ENCODE results near the gene EBF3.

EBF3 gene, protein sequence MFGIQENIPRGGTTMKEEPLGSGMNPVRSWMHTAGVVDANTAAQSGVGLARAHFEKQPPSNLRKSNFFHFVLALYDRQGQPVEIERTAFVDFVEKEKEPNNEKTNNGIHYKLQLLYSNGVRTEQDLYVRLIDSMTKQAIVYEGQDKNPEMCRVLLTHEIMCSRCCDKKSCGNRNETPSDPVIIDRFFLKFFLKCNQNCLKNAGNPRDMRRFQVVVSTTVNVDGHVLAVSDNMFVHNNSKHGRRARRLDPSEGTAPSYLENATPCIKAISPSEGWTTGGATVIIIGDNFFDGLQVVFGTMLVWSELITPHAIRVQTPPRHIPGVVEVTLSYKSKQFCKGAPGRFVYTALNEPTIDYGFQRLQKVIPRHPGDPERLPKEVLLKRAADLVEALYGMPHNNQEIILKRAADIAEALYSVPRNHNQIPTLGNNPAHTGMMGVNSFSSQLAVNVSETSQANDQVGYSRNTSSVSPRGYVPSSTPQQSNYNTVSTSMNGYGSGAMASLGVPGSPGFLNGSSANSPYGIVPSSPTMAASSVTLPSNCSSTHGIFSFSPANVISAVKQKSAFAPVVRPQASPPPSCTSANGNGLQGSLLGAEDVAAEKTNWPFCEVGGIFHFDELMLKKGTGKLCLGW

GRCh38 chr10:129963641-129964501, at the start of gene EBF3:
EBF3 (minus strand) TSS chr10:129964274; CDS start chr10:129963768, 506 bp downstream.
- peak; percentile 65 for DNase-seq (ENCODE audit: low spot score)

DNA sequence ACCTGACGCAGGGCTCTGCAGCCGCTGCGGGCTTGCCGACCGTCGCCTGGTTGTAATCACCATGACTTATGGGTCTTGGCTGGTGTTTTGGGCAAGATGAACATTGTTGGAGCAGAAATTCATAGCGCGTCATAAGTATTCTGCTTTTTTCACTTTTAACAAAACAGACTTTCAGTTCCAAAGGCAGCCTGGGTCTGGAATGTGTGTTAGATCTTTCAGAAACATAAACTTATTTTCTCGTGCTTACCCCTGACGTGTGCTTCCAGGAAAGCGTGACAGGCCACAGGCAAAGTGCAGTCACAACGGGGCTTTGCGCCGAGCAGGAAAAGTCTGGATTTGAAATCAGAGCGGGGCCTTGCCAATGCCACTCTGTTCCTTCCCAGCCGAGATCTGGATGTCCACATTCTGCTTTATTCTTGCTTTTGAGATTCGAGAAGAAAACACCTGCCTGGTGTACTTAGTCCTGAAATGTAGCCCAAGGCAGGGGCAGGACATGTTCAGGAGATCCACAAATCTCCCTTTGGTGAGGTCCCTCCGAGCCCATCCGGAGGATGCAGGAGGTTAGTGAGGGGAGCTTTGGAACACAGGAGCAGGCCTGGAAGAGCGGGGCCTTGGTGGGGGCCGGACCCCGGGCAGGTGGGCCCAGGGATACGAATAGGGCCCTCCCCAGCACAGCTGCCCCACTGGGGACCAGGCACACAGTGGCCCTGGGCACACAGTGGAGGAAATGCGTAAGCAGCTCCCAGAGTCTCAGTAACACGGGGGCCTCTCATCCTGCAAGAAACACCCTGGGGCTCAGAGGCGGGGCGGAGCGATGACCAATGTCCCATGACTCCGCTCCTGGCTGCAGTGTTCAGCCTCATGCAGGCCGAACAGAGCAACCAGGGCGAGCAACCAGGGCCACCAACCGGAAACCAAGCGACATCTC, 49.5 kb upstream of the EBF3 start:
- no peak for DNase-seq (ENCODE audit: low spot score)

DNA sequence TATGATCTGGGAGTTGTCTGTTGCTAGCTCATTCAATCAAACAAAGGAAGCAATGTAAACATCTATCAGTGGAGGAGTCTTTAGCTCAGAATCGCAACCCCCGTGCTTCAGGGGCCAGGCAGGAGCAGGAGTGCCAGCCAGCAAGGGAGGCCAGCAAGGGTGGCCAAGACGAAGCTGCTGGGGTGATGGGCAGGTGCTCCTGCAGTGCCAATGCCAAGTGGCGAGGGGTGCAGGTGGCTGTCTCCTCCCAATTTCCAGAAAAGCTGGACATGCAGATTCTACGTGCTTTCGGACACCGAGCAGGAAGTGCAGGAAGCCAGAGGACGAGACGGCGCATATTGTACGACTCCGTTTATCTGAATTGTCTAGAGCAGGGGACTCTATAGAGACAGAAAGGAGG, 48.1 kb upstream of the EBF3 start:
- no peak for DNase-seq (ENCODE audit: low spot score)

DNA sequence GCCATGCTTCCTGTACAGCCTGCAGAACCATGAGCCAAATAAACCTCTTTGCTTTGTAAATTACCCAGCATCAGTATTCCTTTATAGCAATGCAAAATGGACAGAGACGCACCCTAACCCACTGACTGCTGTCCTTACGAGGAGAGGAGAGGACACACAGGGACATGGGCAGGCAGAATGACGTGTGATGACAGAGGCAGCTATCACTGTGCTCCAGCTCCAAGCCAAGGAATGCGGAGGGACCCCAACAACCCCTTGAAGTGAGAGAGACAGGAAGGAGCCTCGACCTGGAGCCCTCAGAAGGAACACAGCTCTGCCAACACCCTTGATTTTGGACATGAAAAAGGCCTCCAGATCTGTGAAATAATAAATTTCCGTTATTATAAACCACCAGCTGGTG, 46.6 kb upstream of the EBF3 start:
- no peak for DNase-seq (ENCODE audit: low spot score)

GRCh38 chr10:130009228-130009627, 45.2 kb upstream of the EBF3 start:
- DNase-seq (ENCODE audit: low spot score): no peak

DNA sequence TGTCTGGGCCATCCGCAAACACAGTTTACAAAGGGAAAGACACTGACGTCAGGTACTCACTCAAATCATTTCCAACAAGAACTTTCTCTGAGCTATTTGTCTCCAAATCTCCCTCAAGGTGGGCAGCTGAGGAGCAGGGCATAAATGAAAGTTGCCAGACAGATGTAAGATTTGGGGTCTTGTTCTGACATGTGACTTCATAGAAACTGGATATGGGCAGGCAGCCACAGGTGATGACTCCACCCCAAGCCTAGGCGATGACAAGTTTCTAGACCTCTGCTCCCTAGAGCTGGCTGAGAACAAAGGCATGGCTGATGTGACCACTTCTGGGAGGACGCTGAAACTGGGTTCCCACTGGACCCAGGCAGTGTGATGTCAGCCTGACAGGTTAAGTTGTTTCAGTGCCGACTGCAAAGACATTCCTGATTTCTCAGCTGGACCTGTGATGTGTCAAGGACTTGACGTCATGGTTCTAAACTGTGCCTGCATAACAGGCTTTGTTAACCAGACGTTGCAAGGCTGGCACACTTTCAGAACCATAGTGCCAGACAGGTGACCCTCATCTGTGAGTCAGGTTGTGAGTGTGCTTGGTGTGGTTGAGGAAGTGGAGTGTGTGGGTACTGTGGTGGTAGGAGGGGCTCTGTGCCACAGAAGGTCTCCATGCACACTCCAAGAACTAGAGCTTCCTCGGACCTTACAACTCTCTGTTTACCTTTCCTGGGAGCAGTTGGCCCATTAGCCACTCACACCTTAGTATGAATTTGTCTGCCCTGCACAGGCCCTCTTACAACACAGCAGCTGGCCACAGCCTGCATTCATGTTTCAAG, 39.9 kb upstream of the EBF3 start:
- no peak for DNase-seq (ENCODE audit: low spot score)

DNA sequence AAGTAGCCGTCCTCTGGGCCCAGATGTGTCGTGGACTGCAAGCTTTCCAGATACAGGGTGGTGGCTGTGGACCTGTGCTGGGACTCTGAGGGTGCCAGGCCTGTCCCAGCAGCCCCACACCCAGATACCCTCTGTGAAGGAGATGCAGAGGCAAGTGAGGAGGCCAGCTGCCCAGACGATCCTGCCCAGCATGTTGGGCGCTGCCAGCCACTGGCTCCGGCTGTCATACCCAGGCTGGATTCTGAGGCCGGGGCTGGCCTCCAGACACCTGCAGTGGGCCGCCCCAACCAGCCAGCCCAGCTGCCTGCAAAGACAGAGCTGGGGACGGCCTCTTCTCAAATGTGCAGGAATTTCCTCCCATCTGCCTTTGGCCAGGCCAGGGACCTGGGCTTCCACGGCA, 39.1 kb upstream of the EBF3 start:
- no peak for DNase-seq (ENCODE audit: low spot score)

- no peak for DNase-seq (ENCODE audit: low spot score)
Observed at GRCh38 chr10:130002606-130003005, 38.5 kb upstream of the EBF3 start.

- no peak for DNase-seq (ENCODE audit: low spot score)
Observed at GRCh38 chr10:130000918-130001317, 36.8 kb upstream of the EBF3 start.

DNA sequence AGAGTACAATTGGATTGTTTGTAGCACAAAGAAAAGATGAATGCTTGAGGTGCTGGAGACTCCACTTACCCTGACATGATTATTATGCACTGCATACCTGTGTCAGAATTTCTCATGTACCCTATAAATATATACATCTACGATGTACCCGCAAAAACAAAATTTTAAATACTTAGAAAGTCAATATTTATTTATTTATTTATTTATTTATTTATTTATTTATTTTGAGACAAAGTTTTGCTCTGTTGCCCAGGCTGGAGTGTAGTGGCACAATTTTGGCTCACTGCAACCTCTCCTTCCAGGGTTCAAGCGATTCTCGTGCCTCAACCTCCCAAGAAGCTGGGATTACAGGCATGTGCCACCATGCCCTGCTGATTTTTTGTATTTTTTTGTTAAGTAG, 35.1 kb upstream of the EBF3 start:
- DNase-seq (ENCODE audit: low spot score): no peak

DNA sequence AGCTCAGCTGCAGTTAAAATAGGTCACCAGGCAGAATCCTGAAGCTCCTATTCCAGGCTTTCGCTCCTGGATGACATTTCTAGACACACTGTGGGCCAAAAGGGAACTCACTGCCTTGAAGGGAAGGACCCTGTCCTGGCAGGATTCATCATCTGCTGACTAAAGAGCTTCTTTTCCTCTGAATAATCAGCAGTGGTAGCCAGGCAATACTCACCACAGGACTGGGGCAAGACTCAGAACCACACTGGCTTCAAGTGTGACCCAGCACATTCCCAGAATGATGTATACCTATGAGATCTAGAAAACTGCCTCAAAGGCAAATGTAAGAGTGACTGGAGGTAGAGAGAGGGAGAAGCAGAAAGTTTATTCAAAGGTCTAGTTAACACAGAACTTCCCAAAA, 29.5 kb upstream of the EBF3 start:
- DNase-seq (ENCODE audit: low spot score): no peak

DNA sequence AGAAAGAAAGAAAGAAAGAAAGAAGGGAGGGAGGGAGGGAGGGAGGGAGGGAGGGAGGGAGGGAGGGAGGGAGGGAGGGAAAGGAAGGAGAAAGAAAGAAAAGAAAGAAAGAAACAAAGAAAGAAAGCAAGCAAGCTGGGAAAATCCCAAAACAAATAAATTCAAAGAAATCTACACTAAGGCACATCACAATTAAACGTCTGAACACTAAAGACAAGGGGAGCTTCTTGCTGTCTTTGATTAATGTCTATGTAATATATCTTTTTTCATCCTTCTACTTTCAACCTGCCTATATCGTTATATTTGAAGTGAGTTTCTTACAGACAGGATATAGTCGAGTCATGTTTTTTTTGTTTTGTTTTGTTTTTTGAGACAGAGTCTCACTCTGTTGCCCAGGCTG, 28.3 kb upstream of the EBF3 start:
- DNase-seq (ENCODE audit: low spot score): no peak

GRCh38 chr10:129982825-129983224, 18.8 kb upstream of the EBF3 start:
- DNase-seq (ENCODE audit: low spot score): no peak

GRCh38 chr10:129978980-129979379, 14.9 kb upstream of the EBF3 start:
- DNase-seq (ENCODE audit: low spot score): no peak

DNA sequence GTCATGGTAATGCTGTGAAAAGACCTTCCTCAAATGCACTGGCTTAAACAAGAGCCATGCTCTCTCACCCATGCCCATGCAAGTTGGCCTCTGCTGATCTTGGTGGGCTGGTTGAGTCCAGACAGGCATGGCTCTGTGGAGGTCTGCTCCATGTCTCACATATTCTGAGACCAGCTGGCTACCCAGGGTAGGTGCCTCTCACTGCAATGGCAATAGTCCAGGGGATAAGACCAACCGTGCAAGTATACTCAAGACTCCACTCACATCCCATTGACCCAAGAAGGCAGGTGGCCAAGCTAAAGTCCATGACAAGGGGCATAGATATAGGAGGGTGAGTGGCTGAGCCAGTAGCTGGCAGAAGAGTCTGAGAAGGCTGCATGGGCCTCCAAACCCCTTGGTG, 14.2 kb upstream of the EBF3 start:
- no peak for DNase-seq (ENCODE audit: low spot score)

DNA sequence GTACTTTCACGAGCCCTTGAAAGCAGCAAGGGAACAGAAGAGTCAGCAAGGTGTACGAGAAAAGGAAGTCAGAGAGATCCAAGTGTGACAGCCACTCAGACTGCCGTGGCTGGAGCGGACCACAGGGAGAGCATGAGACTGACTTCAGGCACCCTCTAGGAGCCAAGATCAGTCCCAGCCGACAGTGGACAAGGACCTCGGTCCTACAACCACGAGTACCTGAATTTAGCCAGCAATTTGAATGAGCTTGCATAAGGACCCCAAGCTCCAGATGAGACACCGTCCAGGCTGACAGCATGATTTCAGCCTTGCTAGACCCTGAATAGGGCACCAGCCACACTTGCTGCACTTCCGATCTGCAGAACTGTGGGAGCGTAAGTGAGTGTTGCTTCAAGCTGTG, 13.7 kb upstream of the EBF3 start:
- no peak for DNase-seq (ENCODE audit: low spot score)

- no peak for DNase-seq (ENCODE audit: low spot score)
Observed at GRCh38 chr10:129973674-129974059, 9.6 kb upstream of the EBF3 start.

DNA sequence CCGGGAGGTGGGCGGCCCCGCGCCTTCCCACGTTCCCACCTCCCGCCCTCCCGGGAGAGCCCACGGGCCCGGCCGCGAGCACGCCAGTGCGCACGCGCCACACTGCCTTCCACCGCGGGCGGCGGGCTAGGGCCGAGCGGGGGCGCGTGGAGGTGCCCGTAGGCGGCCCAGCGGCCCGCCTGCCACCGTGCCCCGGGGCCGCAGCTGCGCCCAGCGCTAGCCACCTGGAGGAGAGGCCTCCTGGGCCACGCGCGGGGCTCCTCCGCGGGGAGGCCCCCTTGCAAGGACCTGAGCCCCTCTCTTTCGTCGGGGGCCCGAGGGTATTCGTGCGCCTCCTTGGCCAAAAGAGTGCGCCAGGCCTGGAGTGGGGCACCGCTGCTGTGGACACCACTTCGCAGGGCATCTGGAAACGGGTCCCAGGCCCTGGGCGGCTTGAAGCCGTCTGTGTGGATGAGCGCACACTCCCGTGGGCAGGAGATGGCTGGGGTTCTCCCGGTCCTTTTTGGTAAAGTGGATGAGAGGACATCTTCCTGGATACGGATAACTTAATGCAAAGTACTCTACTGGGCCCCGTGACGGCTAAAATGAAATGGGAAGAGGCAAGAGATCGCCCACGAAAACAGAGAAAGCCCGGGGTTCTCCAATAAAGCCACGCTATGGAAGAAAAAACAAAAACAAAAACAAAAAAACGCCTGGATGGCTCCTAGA, 9.0 kb upstream of the EBF3 start:
- DNase-seq (ENCODE audit: low spot score): no peak

GRCh38 chr10:129972145-129972965, 8.3 kb upstream of the EBF3 start:
- no peak for DNase-seq (ENCODE audit: low spot score)
